IMR-90 (cell line): ENCODE results near the gene TNS1. TPM values are rescaled to one million over a fixed set of nuclear protein-coding genes. Genes with fewer than 3 reads are reported as not detected.
A peak's percentile ranks its signal among the peaks of the same experiment; 100 is the strongest.

Source experiments
- ATAC-seq: fragments of 200-7000 bp; cut with Tn5 transposase; 2 replicates; pipeline ENCODE4 v1.9.1; 2020; ENCODE audit warnings: low read depth, mild to moderate bottlenecking, moderate library complexity
- BruUV-seq: library from RNA; stranded (reverse); fragments of 400-500 nt; replicated peaks from 2 replicates; lab custom pipeline; 2021; lab: Mats Ljungman, UMichigan
- CTCF ChIA-PET: fragments of 300-600 bp; formaldehyde crosslinking; extraction: SDS; loops from one replicate; lab custom pipeline; 2021; ENCODE audit warnings: antibody characterized with exemption; lab: Yijun Ruan, JAX
- POLR2A ChIA-PET: fragments of 300-600 bp; sonication (Branson Sonifier 250); formaldehyde crosslinking; loops from one replicate; lab custom pipeline; 2022; ENCODE audit warnings: antibody characterized with exemption; ENCODE audit not compliant: unreplicated experiment; lab: Charles Lee
- DNase-seq: peaks from one replicate; pipeline ENCODE4 v3.0.0; 2013
- H2AFZ ChIP-seq: replicated peaks from 2 replicates; pipeline ENCODE3; 2013; ENCODE audit warnings: low read length, mild to moderate bottlenecking; ENCODE audit not compliant: poor library complexity
- H2AK5ac ChIP-seq: 2 replicates; pipeline ENCODE4 v1.6.1; 2013; ENCODE audit warnings: low read depth, low read length, inconsistent platforms
- H2AK9ac ChIP-seq: replicated peaks from 2 replicates; pipeline ENCODE3; 2013; ENCODE audit warnings: mild to moderate bottlenecking, low read depth, low read length, moderate library complexity; ENCODE audit not compliant: poor library complexity
- H2BK120ac ChIP-seq: 2 replicates; pipeline ENCODE4 v1.6.1; 2013; ENCODE audit warnings: low read depth, low read length, inconsistent platforms
- H2BK15ac ChIP-seq: 3 replicates; pipeline ENCODE4 v1.6.1; 2013; ENCODE audit warnings: low read depth, low read length, inconsistent platforms
- H2BK20ac ChIP-seq: 2 replicates; pipeline ENCODE4 v1.6.1; 2013; ENCODE audit warnings: low read depth, mild to moderate bottlenecking, inconsistent platforms, low read length, moderate library complexity
- H2BK5ac ChIP-seq: 2 replicates; pipeline ENCODE4 v1.6.1; 2013; ENCODE audit warnings: mild to moderate bottlenecking, low read depth, low read length, inconsistent platforms; ENCODE audit not compliant: poor library complexity, severe bottlenecking
- H3K14ac ChIP-seq: replicated peaks from 2 replicates; pipeline ENCODE4 v1.6.1; 2013; ENCODE audit warnings: low read depth, low read length, inconsistent platforms
- H3K18ac ChIP-seq: 2 replicates; pipeline ENCODE4 v1.6.1; 2013; ENCODE audit warnings: low read depth, low read length, control low read depth
- H3K23ac ChIP-seq: 2 replicates; pipeline ENCODE4 v1.6.1; 2013; ENCODE audit warnings: low read depth, low read length, inconsistent platforms
- H3K27ac ChIP-seq: 2 replicates; pipeline ENCODE4 v1.5.1; 2013; ENCODE audit warnings: mild to moderate bottlenecking, control low read depth, low read length; ENCODE audit not compliant: insufficient read depth
- H3K27me3 ChIP-seq: 2 replicates; pipeline ENCODE4 v1.6.1; 2013; ENCODE audit warnings: low read length; ENCODE audit not compliant: control insufficient read depth, insufficient read depth
- H3K36me3 ChIP-seq: 2 replicates; pipeline ENCODE4 v1.6.1; 2013; ENCODE audit warnings: low read length, mixed read lengths; ENCODE audit not compliant: control insufficient read depth, insufficient read depth
- H3K4ac ChIP-seq: 2 replicates; pipeline ENCODE4 v1.6.1; 2013; ENCODE audit warnings: low read depth, low read length, inconsistent platforms
- H3K4me1 ChIP-seq: 2 replicates; pipeline ENCODE4 v1.6.1; 2013; ENCODE audit warnings: low read length, mixed read lengths; ENCODE audit not compliant: control insufficient read depth, insufficient read depth
- H3K4me2 ChIP-seq: 2 replicates; pipeline ENCODE4 v1.6.1; 2013; ENCODE audit warnings: low read depth, mild to moderate bottlenecking, control low read depth, low read length, moderate library complexity
- H3K4me3 ChIP-seq: 2 replicates; pipeline ENCODE4 v1.5.1; 2013; ENCODE audit warnings: low read depth, mild to moderate bottlenecking, control low read depth, low read length, moderate library complexity; ENCODE audit not compliant: insufficient read depth
- H3K56ac ChIP-seq: 2 replicates; pipeline ENCODE4 v1.6.1; 2013; ENCODE audit warnings: low read length, inconsistent platforms; ENCODE audit not compliant: insufficient read depth; ENCODE audit errors: extremely low read depth
- H3K79me1 ChIP-seq, 2 experiments: 2 replicates each; pipeline ENCODE4 v1.6.1; 2013; ENCODE audit warnings: low read length in 2 of 2, inconsistent platforms in 1 of 2, low read depth in 1 of 2
- H3K9ac ChIP-seq: 2 replicates; pipeline ENCODE4 v1.6.1; 2013; ENCODE audit warnings: low read depth, low read length, control low read depth
- H3K9me1 ChIP-seq: 2 replicates; pipeline ENCODE4 v1.6.1; 2013; ENCODE audit warnings: low read length, inconsistent platforms; ENCODE audit not compliant: insufficient read depth
- H3K9me3 ChIP-seq: 2 replicates; pipeline ENCODE4 v1.6.1; 2013; ENCODE audit warnings: low read length; ENCODE audit not compliant: control insufficient read depth, insufficient read depth
- H4K20me1 ChIP-seq: 2 replicates; pipeline ENCODE4 v1.6.1; 2013; ENCODE audit warnings: low read length, inconsistent platforms; ENCODE audit not compliant: insufficient read depth
- H4K5ac ChIP-seq: 2 replicates; pipeline ENCODE4 v1.6.1; 2013; ENCODE audit warnings: mild to moderate bottlenecking, low read depth, low read length, control low read depth
- H4K8ac ChIP-seq, 2 experiments: 2 replicates each; pipeline ENCODE4 v1.6.1; 2013; ENCODE audit warnings: low read depth in 2 of 2, low read length in 2 of 2, control low read depth in 1 of 2, inconsistent platforms in 1 of 2
- H4K91ac ChIP-seq: 2 replicates; pipeline ENCODE4 v1.6.1; 2013; ENCODE audit warnings: low read depth, low read length, inconsistent platforms; ENCODE audit not compliant: insufficient read depth
- CTCF ChIP-seq: conservative IDR thresholded peaks from 2 replicates; pipeline ENCODE4 v1.5.1; 2012; ENCODE audit warnings: mild to moderate bottlenecking, low read depth, low read length, improper control_type of control experiment
- RAD21 ChIP-seq: IDR thresholded peaks from 2 replicates; pipeline ENCODE4 v1.6.1; 2012; ENCODE audit warnings: low read length, improper control_type of control experiment
- RFX5 ChIP-seq: IDR thresholded peaks from 2 replicates; pipeline ENCODE4 v1.8.0; 2012; ENCODE audit warnings: low read depth, mild to moderate bottlenecking, low read length, moderate library complexity
- WGBS, 2 experiments: methylation state at CpG; one replicate each; pipeline versions ENCODE4 v1.1.5 to v1.1.7; 2013; ENCODE audit warnings: missing lambda C conversion rate in 2 of 2; ENCODE audit not compliant: insufficient read length in 1 of 2; ENCODE audit errors: extremely low coverage in 2 of 2; 5-methylcytosine and 5-hydroxymethylcytosine counted together
- dilution Hi-C: fragments of 300-500 bp; cut with HindIII; formaldehyde crosslinking; loops from one replicate; pipeline ENCODE4 v1.14.3; 2018; ENCODE audit warnings: low sequenced_read_pairs; ENCODE audit not compliant: unreplicated experiment
- in situ Hi-C: fragments of 300-500 bp; cut with MboI; formaldehyde crosslinking; loops from 3 replicates; pipeline ENCODE4 v1.14.3; 2019; ENCODE audit warnings: low sequenced_read_pairs, inconsistent platforms, mixed read lengths
- intact Hi-C: fragments of 100-400 bp; cut with micrococcal nuclease; formaldehyde crosslinking; loops from 2 replicates; pipeline ENCODE4 v1.10.0; 2022
- polyA plus RNA-seq, 3 experiments: library from polyadenylated mRNA; depleted of rRNA; stranded (reverse); fragments of >200 nt; gene quantifications; 2 replicates each; pipeline ENCODE4 v1.2.3, GENCODE V29; 2012; ENCODE audit warnings: low replicate concordance in 1 of 3
- total RNA-seq: library from RNA; depleted of rRNA; stranded (reverse); fragments of >200 nt; gene quantifications from 2 replicates; pipeline ENCODE4 v1.2.3, GENCODE V29; 2012

The TNS1 gene
- total and polyA plus RNA-seq, 2 of the 4 experiments (the other 2 are of a cell fraction) = 41.1 to 45.2 TPM

GRCh38 chr2:217822296-217823252, 180.2 kb downstream of the TNS1 start:
- no peaks in the 10 kb centered on the region for H3K9me3 ChIP-seq
- no peak overlapping the region for H3K23ac ChIP-seq
- no peak overlapping the region for H2AFZ ChIP-seq
- TF ChIP-seq RAD21 = no peak
- peak; percentile 62; the same call in 1 of the 2 replicates for TF ChIP-seq RFX5
- TF ChIP-seq CTCF = 0 out of 2 replicates have a peak, but pooled peaks have one; percentile 16
- 92% methylated on average over 2 of the region's 14 CpGs; no CpG with 5 or more reads in 1 of the 2 experiments for WGBS, 2 experiments
- H2AK9ac ChIP-seq = no peak overlapping the region
- no peaks in the 10 kb centered on the region for H3K27me3 ChIP-seq
- H3K14ac ChIP-seq = no peak overlapping the region
- no peak overlapping the region for H3K4me2 ChIP-seq
- dilution Hi-C loops = no loop called here
- peaks cover 16% of the 10 kb centered on the region in 2 experiments for H3K79me1 ChIP-seq
- H4K8ac ChIP-seq = no peak overlapping the region
- H3K4me3 ChIP-seq = no peak overlapping the region
- in situ Hi-C loops = no loop called here
- no TSS peak for BruUV-seq
- no peak overlapping the region for H2BK15ac ChIP-seq
- H3K56ac ChIP-seq = no peak overlapping the region
- ChIA-PET POLR2A (no interaction called here), CTCF (no interaction called here)
- H3K4me1 ChIP-seq = peaks cover 2% of the 10 kb centered on the region; the same call in 1 of the 2 replicates
- H2AK5ac ChIP-seq = no peak overlapping the region
- no peak overlapping the region for H4K5ac ChIP-seq
- peak; percentile 72 for ATAC-seq
- no peaks in the 10 kb centered on the region; the same call in 1 of the 2 replicates for H3K9me1 ChIP-seq
- H4K20me1 ChIP-seq = peaks cover 16% of the 10 kb centered on the region
- H3K36me3 ChIP-seq = peaks cover 51% of the 10 kb centered on the region
- no peak overlapping the region for H2BK120ac ChIP-seq
- DNase-seq = peak; percentile 28
- H4K91ac ChIP-seq = no peak overlapping the region
- no peak overlapping the region for H3K9ac ChIP-seq
- intact Hi-C loops = no loop called here
- no peak overlapping the region for H3K4ac ChIP-seq
- no peak overlapping the region for H2BK20ac ChIP-seq
- H2BK5ac ChIP-seq = no peak overlapping the region
- no peak overlapping the region for H3K18ac ChIP-seq
- H3K27ac ChIP-seq = no peak overlapping the region
